Measurements from ENCODE around the gene ARHGEF4.
A peak's percentile ranks its signal among the peaks of the same experiment; 100 is the strongest.

The ARHGEF4 gene

GRCh38 chr2:131093696-131094462, 257.2 kb downstream of the ARHGEF4 start:
- Histone ChIP-seq H3K9ac (ENCODE audit: low read length) (peak overlapping the region; percentile 80), H3K4me2 (ENCODE audit: low read depth, low read length) (peak overlapping the region; percentile 61; the same call in 1 of the 2 replicates), H3F3A (ENCODE audit: insufficient read depth, low read length) (peaks cover 17% of the 10 kb centered on the region; the same call in 1 of the 2 replicates), H3K36me3 (replicated peaks; ENCODE audit: insufficient read depth, low read length) (no peaks in the 10 kb centered on the region; the same call in 1 of the 2 replicates), H3K27ac (ENCODE audit: low read length) (peak overlapping the region; percentile 82), H4K20me1 (ENCODE audit: insufficient read depth, low read length) (no peaks in the 10 kb centered on the region), H2AFZ (ENCODE audit: low read length) (peak overlapping the region; percentile 74), H3K4me3 (ENCODE audit: low read length) (peak overlapping the region; percentile 72), H3K79me2 (ENCODE audit: low read length) (peaks cover 40% of the 10 kb centered on the region), H3K9me2 (replicated peaks; ENCODE audit: insufficient read depth, low read length) (no peaks in the 10 kb centered on the region), H3K9me3 (replicated peaks; ENCODE audit: insufficient read depth, low read length) (no peaks in the 10 kb centered on the region), H3K4me1 (ENCODE audit: low read length) (peaks cover 3% of the 10 kb centered on the region; the same call in 1 of the 2 replicates), H3K27me3 (replicated peaks; ENCODE audit: insufficient read depth, low read length) (no peaks in the 10 kb centered on the region)
- DNase-seq = peak; percentile 75
- no peak for TF ChIP-seq EZH2 (optimal IDR thresholded peaks at IDR 0.05; ENCODE audit: low read depth, low read length)
- TF ChIP-seq EZH2phosphoT487 (IDR thresholded peaks at IDR 0.05; ENCODE audit: low read length) = no peak
- TF ChIP-seq CTCF (IDR thresholded peaks at IDR 0.05; ENCODE audit: low read length) = no peak

- TF ChIP-seq CTCF (IDR thresholded peaks at IDR 0.05; ENCODE audit: low read length) (no peak), EZH2 (optimal IDR thresholded peaks at IDR 0.05; ENCODE audit: low read depth, low read length) (no peak), EZH2phosphoT487 (IDR thresholded peaks at IDR 0.05; ENCODE audit: low read length) (no peak)
- Histone ChIP-seq H3K9me3 (replicated peaks; ENCODE audit: insufficient read depth, low read length) (no peaks in the 10 kb centered on the region), H3K79me2 (ENCODE audit: low read length) (peaks cover 32% of the 10 kb centered on the region), H4K20me1 (ENCODE audit: insufficient read depth, low read length) (no peaks in the 10 kb centered on the region), H3K4me1 (ENCODE audit: low read length) (peaks cover 3% of the 10 kb centered on the region; the same call in 1 of the 2 replicates), H3K36me3 (replicated peaks; ENCODE audit: insufficient read depth, low read length) (no peaks in the 10 kb centered on the region; the same call in 1 of the 2 replicates), H3K9me2 (replicated peaks; ENCODE audit: insufficient read depth, low read length) (no peaks in the 10 kb centered on the region), H3K27ac (ENCODE audit: low read length) (no peak overlapping the region), H3K27me3 (replicated peaks; ENCODE audit: insufficient read depth, low read length) (no peaks in the 10 kb centered on the region), H3K4me3 (ENCODE audit: low read length) (no peak overlapping the region), H2AFZ (ENCODE audit: low read length) (no peak overlapping the region), H3K9ac (ENCODE audit: low read length) (no peak overlapping the region), H3K4me2 (ENCODE audit: low read depth, low read length) (no peak overlapping the region; the same call in 1 of the 2 replicates), H3F3A (ENCODE audit: insufficient read depth, low read length) (peaks cover 17% of the 10 kb centered on the region; the same call in 1 of the 2 replicates)
- no peak for DNase-seq
Observed at GRCh38 chr2:131094463-131095281, 258.0 kb downstream of the ARHGEF4 start.
